PC-9 (cell line): ENCODE data around the gene PRLR.

Experiments
- EZH2 ChIP-seq: fragments of 200-600 bp; sonication (generic); IDR thresholded peaks from 2 replicates; pipeline ENCODE4 v1.8.0; 2017; ENCODE audit warnings: antibody characterized with exemption, low read depth
- TF ChIP-seq, protein P1 (sequence below): fragments of 200-600 bp; sonication (generic); conservative IDR thresholded peaks from 2 replicates; pipeline ENCODE4 v1.6.1; 2017; ENCODE audit warnings: mixed run types, antibody characterized with exemption, mild to moderate bottlenecking, moderate library complexity

DNA sequence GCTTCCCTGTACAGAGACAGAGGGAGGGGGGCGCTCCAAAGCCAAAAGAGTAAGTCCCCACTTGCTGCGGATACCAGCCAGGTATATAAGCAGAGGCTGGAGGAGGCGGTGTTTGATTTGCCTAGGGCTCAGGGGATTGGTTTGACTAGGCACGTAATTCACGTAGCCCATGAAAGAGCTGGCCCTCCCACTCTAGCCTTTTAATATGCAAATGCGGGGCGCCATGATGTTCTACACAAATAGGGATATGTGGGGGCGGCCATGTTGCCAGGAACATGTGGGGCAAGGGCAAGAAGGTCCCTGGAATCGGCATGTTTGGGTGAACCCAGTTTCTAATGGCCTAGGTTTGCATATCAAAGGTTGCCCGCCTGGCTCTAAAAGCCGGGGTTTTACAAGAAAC is 3.3 kb upstream of the PRLR start:
- TF ChIP-seq, protein P1, sequence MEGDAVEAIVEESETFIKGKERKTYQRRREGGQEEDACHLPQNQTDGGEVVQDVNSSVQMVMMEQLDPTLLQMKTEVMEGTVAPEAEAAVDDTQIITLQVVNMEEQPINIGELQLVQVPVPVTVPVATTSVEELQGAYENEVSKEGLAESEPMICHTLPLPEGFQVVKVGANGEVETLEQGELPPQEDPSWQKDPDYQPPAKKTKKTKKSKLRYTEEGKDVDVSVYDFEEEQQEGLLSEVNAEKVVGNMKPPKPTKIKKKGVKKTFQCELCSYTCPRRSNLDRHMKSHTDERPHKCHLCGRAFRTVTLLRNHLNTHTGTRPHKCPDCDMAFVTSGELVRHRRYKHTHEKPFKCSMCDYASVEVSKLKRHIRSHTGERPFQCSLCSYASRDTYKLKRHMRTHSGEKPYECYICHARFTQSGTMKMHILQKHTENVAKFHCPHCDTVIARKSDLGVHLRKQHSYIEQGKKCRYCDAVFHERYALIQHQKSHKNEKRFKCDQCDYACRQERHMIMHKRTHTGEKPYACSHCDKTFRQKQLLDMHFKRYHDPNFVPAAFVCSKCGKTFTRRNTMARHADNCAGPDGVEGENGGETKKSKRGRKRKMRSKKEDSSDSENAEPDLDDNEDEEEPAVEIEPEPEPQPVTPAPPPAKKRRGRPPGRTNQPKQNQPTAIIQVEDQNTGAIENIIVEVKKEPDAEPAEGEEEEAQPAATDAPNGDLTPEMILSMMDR: no peak
- TF ChIP-seq EZH2: no peak
